GM23338 (cell line): ENCODE results near the gene LRRC26. TPM values are rescaled to one million over a fixed set of nuclear protein-coding genes. Genes with fewer than 3 reads are reported as not detected.

ENCODE experiments used
- ATAC-seq: fragments of 200-7000 bp; cut with Tn5 transposase; 3 replicates; pipeline ENCODE4 v1.9.1; 2020
- DNase-seq: peaks from one replicate; pipeline ENCODE4 v3.0.0-alpha.2; 2015; ENCODE audit warnings: low spot score
- H2AFZ ChIP-seq: fragments of 200-600 bp; sonication (generic); 2 replicates; pipeline ENCODE4 v1.8.0; 2016; ENCODE audit warnings: antibody characterized with exemption, mild to moderate bottlenecking, moderate library complexity
- H3F3A ChIP-seq: fragments of 200-600 bp; sonication (generic); replicated peaks from 2 replicates; pipeline ENCODE4 v1.8.0; 2017; ENCODE audit warnings: antibody characterized with exemption, mixed run types, low read depth
- H3K27ac ChIP-seq: fragments of 200-600 bp; sonication (generic); 2 replicates; pipeline ENCODE4 v1.6.1; 2016; ENCODE audit warnings: low read depth
- H3K27me3 ChIP-seq: fragments of 200-600 bp; sonication (generic); 2 replicates; pipeline ENCODE4 v1.8.0; 2016; ENCODE audit warnings: mild to moderate bottlenecking, mixed run types, moderate library complexity; ENCODE audit not compliant: insufficient read depth
- H3K36me3 ChIP-seq: fragments of 200-600 bp; sonication (generic); 2 replicates; pipeline ENCODE4 v1.8.0; 2016; ENCODE audit warnings: mild to moderate bottlenecking; ENCODE audit not compliant: insufficient read depth
- H3K4me1 ChIP-seq: fragments of 200-600 bp; sonication (generic); 2 replicates; pipeline ENCODE4 v1.8.0; 2016; ENCODE audit warnings: mild to moderate bottlenecking, moderate library complexity; ENCODE audit not compliant: insufficient read depth
- H3K4me2 ChIP-seq: fragments of 200-600 bp; sonication (generic); 2 replicates; pipeline ENCODE4 v1.7.1; 2017; ENCODE audit warnings: mixed run types
- H3K4me3 ChIP-seq: fragments of 200-600 bp; sonication (generic); 2 replicates; pipeline ENCODE4 v1.6.1; 2016; ENCODE audit warnings: mixed run types
- H3K79me2 ChIP-seq: fragments of 200-600 bp; sonication (generic); replicated peaks from 2 replicates; pipeline ENCODE4 v1.8.0; 2017; ENCODE audit warnings: mild to moderate bottlenecking; ENCODE audit not compliant: insufficient read depth
- H3K9me2 ChIP-seq: fragments of 200-600 bp; sonication (generic); 2 replicates; pipeline ENCODE4 v1.8.0; 2017; ENCODE audit not compliant: insufficient read depth
- H4K20me1 ChIP-seq: fragments of 200-600 bp; sonication (generic); replicated peaks from 2 replicates; pipeline ENCODE4 v1.8.0; 2017; ENCODE audit warnings: mild to moderate bottlenecking; ENCODE audit not compliant: insufficient read depth
- H3K27ac Mint-ChIP-seq: 2 replicates; pipeline ENCODE4 v1.8.0; 2020; ENCODE audit warnings: inconsistent platforms, mild to moderate bottlenecking, moderate library complexity, mixed read lengths
- H3K27me3 Mint-ChIP-seq: 3 replicates; pipeline ENCODE4 v1.8.0; 2022; ENCODE audit warnings: low read depth, mild to moderate bottlenecking, moderate library complexity, mixed read lengths, inconsistent platforms; ENCODE audit not compliant: insufficient read depth, poor library complexity
- H3K36me3 Mint-ChIP-seq: 3 replicates; pipeline ENCODE4 v1.8.0; 2021; ENCODE audit warnings: low read depth, mild to moderate bottlenecking, inconsistent platforms, moderate library complexity, mixed read lengths
- H3K4me1 Mint-ChIP-seq: 3 replicates; pipeline ENCODE4 v1.8.0; 2020; ENCODE audit warnings: mild to moderate bottlenecking, inconsistent platforms, mixed read lengths
- H3K4me3 Mint-ChIP-seq: 3 replicates; pipeline ENCODE4 v1.8.0; 2021; ENCODE audit warnings: moderate library complexity, mild to moderate bottlenecking, inconsistent platforms, mixed read lengths
- H3K9me3 Mint-ChIP-seq: 3 replicates; pipeline ENCODE4 v1.8.0; 2020; ENCODE audit warnings: moderate library complexity, mild to moderate bottlenecking, inconsistent platforms, mixed read lengths
- CREB1 ChIP-seq: fragments of 250-450 bp; sonication (Bioruptor Pico); IDR thresholded peaks from 2 replicates; pipeline ENCODE4 v1.5.0; 2020; ENCODE audit warnings: low read depth, mild to moderate bottlenecking, moderate library complexity
- CTCF ChIP-seq, 2 experiments: fragments of 200-600 bp in 1 of 2; sonication (generic) in 1 of 2; conservative IDR thresholded peaks; 2 replicates each; pipeline versions ENCODE4 v1.5.1 to v1.6.1; 2016 to 2017; ENCODE audit warnings: antibody characterized with exemption in 2 of 2, low read depth in 2 of 2, mild to moderate bottlenecking in 2 of 2, moderate library complexity in 1 of 2
- EZH2phosphoT487 ChIP-seq: fragments of 200-600 bp; sonication (generic); IDR thresholded peaks from one replicate; pipeline ENCODE4 v1.8.1; 2018; ENCODE audit warnings: antibody characterized with exemption; ENCODE audit not compliant: unreplicated experiment
- JUNB ChIP-seq: IDR thresholded peaks from one replicate; pipeline ENCODE4 v1.6.1; 2016; ENCODE audit warnings: antibody characterized with exemption; ENCODE audit not compliant: unreplicated experiment
- POLR2AphosphoS5 ChIP-seq: IDR thresholded peaks from 2 replicates; pipeline ENCODE4 v1.6.1; 2016; ENCODE audit warnings: antibody characterized with exemption, low read depth
- STAT1 ChIP-seq: IDR thresholded peaks from one replicate; pipeline ENCODE4 v1.6.1; 2016; ENCODE audit warnings: antibody characterized with exemption; ENCODE audit not compliant: unreplicated experiment
- ZNF114 ChIP-seq: fragments of 250-450 bp; sonication (Bioruptor Pico); IDR thresholded peaks from 2 replicates; pipeline ENCODE4 v1.5.0; 2020; ENCODE audit warnings: mild to moderate bottlenecking, moderate library complexity
- ZNF331 ChIP-seq: fragments of 250-450 bp; sonication (Bioruptor Pico); IDR thresholded peaks from 2 replicates; pipeline ENCODE4 v1.5.0; 2020; ENCODE audit warnings: low read depth, mild to moderate bottlenecking, moderate library complexity
- ZNF462 ChIP-seq: fragments of 250-450 bp; sonication (Bioruptor Pico); IDR thresholded peaks from 2 replicates; pipeline ENCODE4 v1.5.0; 2020; ENCODE audit warnings: mild to moderate bottlenecking, moderate library complexity
- polyA plus RNA-seq: library from polyadenylated mRNA; unstranded; fragments of >200 nt; fragmentation: Nextera tagmentation; extraction: Ambion mirVana; gene quantifications from 2 replicates; pipeline ENCODE4 v1.2.1, GENCODE V29; 2016
- total RNA-seq: library from RNA; depleted of rRNA; stranded (reverse); fragments of >200 nt; shearing (Covaris generic); gene quantifications from 2 replicates; pipeline ENCODE4 v1.2.3, GENCODE V29; 2014

The LRRC26 gene
- total and polyA plus RNA-seq, 2 experiments from 2014 or later, result 0.21 to 4.3 TPM

DNA sequence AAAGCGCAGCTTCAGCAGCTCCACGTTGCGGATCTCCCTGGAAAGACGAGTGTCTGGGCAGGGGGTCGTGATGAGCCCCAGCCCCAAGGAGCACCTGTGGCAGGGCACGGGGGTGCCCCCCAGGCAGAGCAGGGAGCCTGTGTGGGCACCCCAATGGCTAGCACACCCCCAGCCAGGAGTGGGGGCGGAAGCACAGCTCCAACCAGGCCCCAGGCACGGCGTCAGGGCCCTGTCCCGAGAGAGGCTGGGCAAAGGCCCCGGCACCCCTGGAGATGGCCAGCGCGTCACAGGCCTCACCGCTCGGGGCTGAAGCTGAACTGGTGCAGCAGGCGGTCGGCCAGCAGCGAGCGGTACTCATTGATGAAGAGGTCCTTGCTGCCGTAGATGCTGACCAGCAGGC is 10.6 kb upstream of the LRRC26 start (continued):
- TF ChIP-seq ZNF462 (CRISPR knock-in tag), result no peak

- no peaks in the 10 kb centered on the region for H3K9me2 ChIP-seq
- H3F3A ChIP-seq, result peaks cover 7% of the 10 kb centered on the region; the same call in 1 of the 2 replicates
- Mint-ChIP-seq H3K36me3 (peaks cover 25% of the 10 kb centered on the region), H3K27me3 (peaks cover 4% of the 10 kb centered on the region), H3K4me1 (no peaks in the 10 kb centered on the region; the same call in 1 of the 3 replicates), H3K27ac (no peak overlapping the region), H3K9me3 (no peaks in the 10 kb centered on the region), H3K4me3 (no peak overlapping the region)
- H3K27me3 ChIP-seq, result no peaks in the 10 kb centered on the region
- no peak overlapping the region for H2AFZ ChIP-seq
- H3K36me3 ChIP-seq, result no peaks in the 10 kb centered on the region
- H3K4me3 ChIP-seq, result no peak overlapping the region
- no peaks in the 10 kb centered on the region for H3K4me1 ChIP-seq
- no peaks in the 10 kb centered on the region for H3K79me2 ChIP-seq
- ATAC-seq, result no peak
- H3K27ac ChIP-seq, result no peak overlapping the region
- H4K20me1 ChIP-seq, result no peaks in the 10 kb centered on the region
- no peak overlapping the region for H3K4me2 ChIP-seq
- DNase-seq, result no peak
- TF ChIP-seq CREB1 (no peak), CTCF (conservative IDR thresholded peaks at IDR 0.05; ENCODE audit: low read depth in 2 of 2) (no peak), ZNF331 (CRISPR knock-in tag) (no peak), JUNB (no peak), EZH2phosphoT487 (no peak), POLR2AphosphoS5 (no peak), STAT1 (no peak), ZNF114 (no peak)
Observed at GRCh38 chr9:137179761-137180160, 9.9 kb upstream of the LRRC26 start.
